ENCODE data around the gene STRA6. TPM values are rescaled to one million over a fixed set of nuclear protein-coding genes. Genes with fewer than 3 reads are reported as not detected.

Gene STRA6
- total RNA-seq, 4 donors from 2014 or later = not detected

- Histone ChIP-seq H3K9me3 (no peaks in the 10 kb centered on the region), H3K27ac (no peak overlapping the region), H3K4me3 (replicated peaks in 1 of 3) (no peak overlapping the region), H3K36me3 (no peaks in the 10 kb centered on the region), H3K27me3 (peaks cover 25% of the 10 kb centered on the region), H3K4me1 (peaks cover 3 to 47% of the 10 kb centered on the region in 2 donors)
- no peak for TF ChIP-seq POLR2A (IDR thresholded peaks at IDR 0.05)
- no peak for TF ChIP-seq CTCF (IDR thresholded peaks at IDR 0.05)
- no peak for DNase-seq
- WGBS, 2 donors = 18 to 24% methylated on average over 21 to 28 of the region's 28 CpGs
- intact Hi-C loops (cut with DNase I) = no loop called here
Observed at GRCh38 chr15:74130849-74131627, 71.5 kb downstream of the STRA6 start.

GRCh38 chr15:74130155-74130848, 72.3 kb downstream of the STRA6 start, which contains the start of gene ISLR2:
Gene ISLR2 (plus strand): TSS chr15:74130586. CDS start chr15:74132755, 2,169 bp downstream.
- no peak for TF ChIP-seq CTCF (IDR thresholded peaks at IDR 0.05)
- TF ChIP-seq POLR2A (IDR thresholded peaks at IDR 0.05) = no peak
- no peak for DNase-seq
- WGBS, 2 donors = 4 to 5% methylated on average over 42 to 51 of the region's 53 CpGs
- no peaks in the 10 kb centered on the region for H3K36me3 ChIP-seq
- peaks cover 3 to 41% of the 10 kb centered on the region in 2 donors for H3K4me1 ChIP-seq
- H3K27me3 ChIP-seq = peaks cover 25% of the 10 kb centered on the region
- no peak within 1 kb of the TSS for H3K27ac ChIP-seq
- peak within 1 kb of the TSS in 1 of 3 donors; percentile 6 for H3K4me3 ChIP-seq (replicated peaks in 1 of 3)
- no peaks in the 10 kb centered on the region for H3K9me3 ChIP-seq
- intact Hi-C loops (cut with DNase I) = no loop called here

GRCh38 chr15:74129586-74130154, 72.9 kb downstream of the STRA6 start:
- Histone ChIP-seq H3K27me3 (peaks cover 25% of the 10 kb centered on the region), H3K36me3 (no peaks in the 10 kb centered on the region), H3K4me1 (peaks cover 3 to 37% of the 10 kb centered on the region in 2 donors), H3K9me3 (no peaks in the 10 kb centered on the region), H3K27ac (no peak overlapping the region), H3K4me3 (replicated peaks in 1 of 3) (peak overlapping the region in 1 of 3 donors; percentile 6)
- TF ChIP-seq POLR2A (IDR thresholded peaks at IDR 0.05) (no peak), CTCF (IDR thresholded peaks at IDR 0.05) (no peak)
- intact Hi-C loops (cut with DNase I) = loop anchor here (2.0 kb wide), 1 partner anchor 173 kb away; no protein-coding TSS in a partner anchor
- WGBS, 2 donors = 4 to 5% methylated on average over 23 to 37 of the region's 40 CpGs
- DNase-seq = no peak

Small RNA genes lying within 50 kb of the gene (small RNA-seq; reads per million reads assigned to genes)
- not detected for gene RF00017

Other genes starting within 250 kb of the STRA6 start
- 10 to 100 TPM; 15.3 to 42.1 (median 30.1) TPM for gene STOML1, start 210.5 kb downstream of the STRA6 start, total RNA-seq
- 100 to 1,000 TPM in 1 of 4 donors, 10 to 100 TPM in 3; 55.9 to 141 (median 76.5) TPM for gene PML, start 208.1 kb downstream of the STRA6 start, total RNA-seq
- under 1 TPM in 2 of 4 donors, not detected in 2; 0.22 to 0.54 TPM for gene GOLGA6A, start 120.2 kb downstream of the STRA6 start, total RNA-seq
- gene ISLR2, start 72.2 kb downstream of the STRA6 start, total RNA-seq = under 1 TPM in 1 of 4 donors, not detected in 3; 0.40 TPM
- gene ISLR, start 29.1 kb downstream of the STRA6 start, total RNA-seq = 100 to 1,000 TPM in 2 of 4 donors, 10 to 100 TPM in 2; 90.8 to 151 (median 97.7) TPM
- gene CCDC33, start 33.5 kb upstream of the STRA6 start, total RNA-seq = under 1 TPM in 1 of 4 donors, not detected in 3; 0.13 TPM
- gene CYP11A1, start 164.9 kb upstream of the STRA6 start, total RNA-seq = 1 to 10 TPM in 1 of 4 donors, under 1 TPM in 2, not detected in 1; 0.54 to 1.2 (median 0.56) TPM
- gene SEMA7A, start 231.2 kb upstream of the STRA6 start, total RNA-seq = 1 to 10 TPM in 3 of 4 donors, under 1 TPM in 1; 0.29 to 2.0 (median 1.6) TPM

All from thyroid gland (tissue), 4 donors.